Cerebellar cortex (tissue), 1 donor: ENCODE measurements around the gene GIMAP2.
"Not testable (repeated sequence)": the region's sequence is repeated elsewhere in the genome, so short reads cannot be mapped to it uniquely, and the experiment has no call there.

Source experiments
- DNase-seq: peaks from one replicate; pipeline ENCODE4 v3.0.0-alpha.2; 2015; ENCODE audit warnings: low spot score

GIMAP2 gene

GRCh38 chr7:150685219-150686029 lies at the start of gene GIMAP2:
TSS of gene GIMAP2 (plus strand) at chr7:150685706. CDS start at chr7:150687060, 1,354 bp downstream.
- peak; percentile 12 for DNase-seq

- no peak for DNase-seq
Observed at GRCh38 chr7:150641854-150642253, 43.7 kb upstream of the GIMAP2 start.

- no peak for DNase-seq
Observed at GRCh38 chr7:150642926-150643325, 42.6 kb upstream of the GIMAP2 start.

GRCh38 chr7:150645259-150646020 lies 40.1 kb upstream of the GIMAP2 start:
- no peak for DNase-seq

- DNase-seq: no peak
Observed at GRCh38 chr7:150648353-150649079, 37.0 kb upstream of the GIMAP2 start.

GRCh38 chr7:150649080-150649385 lies 36.5 kb upstream of the GIMAP2 start:
- no peak for DNase-seq

- DNase-seq: no peak
Observed at GRCh38 chr7:150654692-150655091, 30.8 kb upstream of the GIMAP2 start.

- DNase-seq: no peak
Observed at GRCh38 chr7:150656047-150656446, 29.5 kb upstream of the GIMAP2 start.

GRCh38 chr7:150657526-150657925 lies 28.0 kb upstream of the GIMAP2 start:
- DNase-seq: no peak

GRCh38 chr7:150660939-150661613 lies 24.4 kb upstream of the GIMAP2 start:
- DNase-seq: no peak

GRCh38 chr7:150662821-150663220 lies 22.7 kb upstream of the GIMAP2 start:
- not testable (repeated sequence) for DNase-seq

- DNase-seq: no peak
Observed at GRCh38 chr7:150663802-150664494, 21.6 kb upstream of the GIMAP2 start.

GRCh38 chr7:150665089-150665748 lies 20.3 kb upstream of the GIMAP2 start:
- DNase-seq: no peak

GRCh38 chr7:150665896-150666295 lies 19.6 kb upstream of the GIMAP2 start:
- DNase-seq: no peak

- no peak for DNase-seq
Observed at GRCh38 chr7:150666412-150666811, 19.1 kb upstream of the GIMAP2 start.

- DNase-seq: no peak
Observed at GRCh38 chr7:150668472-150668911, 17.0 kb upstream of the GIMAP2 start.

- no peak for DNase-seq
Observed at GRCh38 chr7:150668977-150669376, 16.5 kb upstream of the GIMAP2 start.

- DNase-seq: not testable (repeated sequence)
Observed at GRCh38 chr7:150671798-150672585, 13.5 kb upstream of the GIMAP2 start.

GRCh38 chr7:150675714-150676113 lies 9.8 kb upstream of the GIMAP2 start:
- DNase-seq: no peak

- DNase-seq: not testable (repeated sequence)
Observed at GRCh38 chr7:150676276-150676675, 9.2 kb upstream of the GIMAP2 start.
